HG03060 (cell line): Measurements from ENCODE around the gene CPXM2.

Source experiments
- ATAC-seq: cut with Tn5 transposase; IDR thresholded peaks from one replicate; pipeline ENCODE4 v1.9.1; 2021; ENCODE audit warnings: low read depth, moderate number of reproducible peaks; ENCODE audit not compliant: unreplicated experiment

Gene CPXM2

GRCh38 chr10:123704812-123705211, 186.8 kb downstream of the CPXM2 start:
- no peak for ATAC-seq

DNA sequence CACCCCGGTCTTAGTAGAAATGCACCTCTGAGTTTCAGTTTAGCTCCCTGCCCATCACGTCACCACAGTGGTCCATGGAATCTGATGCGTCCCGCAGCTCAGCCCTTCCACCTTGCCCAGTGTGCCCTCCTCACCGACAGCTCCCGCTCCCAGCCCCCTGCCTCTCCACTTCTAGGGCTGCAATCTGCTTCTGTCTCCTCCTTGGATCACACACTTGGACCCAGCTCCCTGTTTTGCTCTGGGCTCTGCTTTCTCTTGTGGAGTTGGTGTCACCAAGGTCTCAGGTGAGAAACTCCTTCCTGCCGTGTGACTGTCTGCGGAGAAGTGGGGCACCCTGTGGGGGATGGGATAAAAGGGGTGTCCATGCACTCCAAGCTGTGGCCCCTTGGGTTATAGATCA, 187.5 kb downstream of the CPXM2 start:
- ATAC-seq, result no peak

GRCh38 chr10:123703195-123703790, 188.3 kb downstream of the CPXM2 start:
- ATAC-seq, result no peak
